SK-N-MC (cell line): Measurements from ENCODE around the gene SEC24D.

Source experiments
- DNase-seq: peaks from one replicate; pipeline ENCODE4 v3.0.0-alpha.2; 2011; ENCODE audit warnings: low read depth, low spot score
- H3K27ac ChIP-seq: fragments of 200-600 bp; sonication (generic); 2 replicates; pipeline ENCODE4 v1.5.1; 2016; ENCODE audit warnings: mixed run types
- H3K36me3 ChIP-seq: fragments of 200-600 bp; sonication (generic); 2 replicates; pipeline ENCODE4 v1.6.1; 2017; ENCODE audit warnings: antibody characterized with exemption, low read length, mixed read lengths; ENCODE audit not compliant: insufficient read depth
- H3K4me3 ChIP-seq: fragments of 200-600 bp; sonication (generic); 2 replicates; pipeline ENCODE4 v1.5.1; 2016
- H3K9ac ChIP-seq: fragments of 200-600 bp; sonication (generic); 2 replicates; pipeline ENCODE4 v1.8.0; 2017; ENCODE audit warnings: mixed run types, mixed read lengths; ENCODE audit not compliant: insufficient read length
- H3K9me3 ChIP-seq: fragments of 200-600 bp; sonication (generic); 2 replicates; pipeline ENCODE4 v1.6.1; 2017; ENCODE audit warnings: low read depth, mild to moderate bottlenecking, antibody characterized with exemption, low read length, moderate library complexity, mixed read lengths
- EZH2 ChIP-seq: fragments of 200-600 bp; sonication (generic); IDR thresholded peaks from one replicate; pipeline ENCODE4 v1.6.1; 2017; ENCODE audit warnings: antibody characterized with exemption
- FOXP2 ChIP-seq: optimal IDR thresholded peaks from 2 replicates; pipeline ENCODE3; 2011; ENCODE audit warnings: mild to moderate bottlenecking, moderate library complexity; ENCODE audit not compliant: insufficient read depth; ENCODE audit errors: extremely low read length, control extremely low read depth
- POLR2AphosphoS5 ChIP-seq: IDR thresholded peaks from 2 replicates; pipeline ENCODE4 v1.6.1; 2012; ENCODE audit warnings: mild to moderate bottlenecking, low read depth, low read length, borderline replicate concordance

SEC24D gene

DNA sequence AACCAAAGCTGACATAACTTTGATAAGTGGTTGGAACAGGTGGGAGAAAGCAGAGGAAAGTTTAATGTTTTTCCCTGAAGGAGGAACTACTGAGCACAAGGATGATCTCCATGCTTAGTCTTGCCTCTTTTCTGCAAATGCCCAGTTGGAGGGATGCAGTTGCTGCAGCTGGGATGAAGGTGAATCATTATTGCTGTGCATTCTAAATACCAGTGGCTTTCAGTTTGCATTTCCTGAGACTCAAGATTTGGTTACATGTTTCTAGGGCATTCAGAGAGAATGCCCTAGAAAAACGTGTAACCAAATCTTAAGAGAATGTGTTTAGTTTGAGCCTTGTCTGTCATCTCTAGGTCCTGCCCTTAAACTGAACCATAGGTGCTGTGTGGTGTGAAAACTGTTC lies 108.6 kb downstream of the SEC24D start:
- DNase-seq: no peak
- Histone ChIP-seq H3K27ac (no peak overlapping the region), H3K36me3 (peaks cover 55% of the 10 kb centered on the region), H3K9me3 (no peaks in the 10 kb centered on the region), H3K9ac (no peak overlapping the region), H3K4me3 (no peak overlapping the region)
- no peak for TF ChIP-seq EZH2
- no peak for TF ChIP-seq FOXP2
- TF ChIP-seq POLR2AphosphoS5: no peak

DNA sequence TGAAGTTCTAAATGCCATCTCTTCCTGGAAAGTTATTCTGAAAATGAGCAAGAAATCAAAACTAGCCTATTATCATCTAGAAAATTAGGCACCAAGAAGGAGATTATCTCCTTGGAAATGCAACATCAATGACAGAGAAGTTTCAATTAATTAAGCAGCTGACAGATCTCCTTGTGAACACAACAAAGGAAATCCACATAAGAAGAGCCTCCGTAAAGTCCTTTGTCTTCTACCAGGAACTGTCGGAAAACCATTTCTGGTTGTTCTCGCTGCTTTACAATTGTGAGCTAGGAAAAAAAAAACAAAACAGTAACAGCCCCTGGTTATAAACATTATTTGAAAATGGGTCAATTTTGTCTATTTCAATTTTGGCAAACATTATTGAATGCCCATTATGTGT lies 112.6 kb downstream of the SEC24D start:
- no peaks in the 10 kb centered on the region for H3K9me3 ChIP-seq
- TF ChIP-seq POLR2AphosphoS5 (no peak), EZH2 (no peak), FOXP2 (no peak)
- peaks cover 40% of the 10 kb centered on the region for H3K36me3 ChIP-seq
- H3K27ac ChIP-seq: no peak overlapping the region
- DNase-seq: no peak
- H3K9ac ChIP-seq: no peak overlapping the region
- no peak overlapping the region for H3K4me3 ChIP-seq

DNA sequence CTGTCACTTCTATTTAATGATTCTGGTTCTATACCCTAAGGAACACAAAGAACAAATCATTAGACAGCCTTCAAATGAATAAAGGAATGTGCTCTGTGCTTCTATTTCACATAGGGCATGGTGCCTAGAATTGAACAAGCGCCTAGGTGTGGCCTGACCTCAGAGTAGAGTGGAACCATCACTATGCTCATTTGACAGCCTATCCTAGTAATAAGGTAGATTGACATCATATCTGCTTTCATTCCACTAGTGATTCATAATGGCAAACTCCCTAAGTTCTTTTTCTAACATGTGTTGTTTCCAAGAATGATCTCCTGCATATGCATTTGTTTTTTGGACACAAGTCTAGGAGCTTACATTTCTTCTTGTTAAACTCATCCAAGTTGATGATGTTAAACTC lies 114.2 kb downstream of the SEC24D start:
- H3K9me3 ChIP-seq: no peaks in the 10 kb centered on the region
- no peak overlapping the region for H3K9ac ChIP-seq
- H3K36me3 ChIP-seq: peaks cover 27% of the 10 kb centered on the region
- TF ChIP-seq POLR2AphosphoS5 (no peak), FOXP2 (no peak), EZH2 (no peak)
- no peak for DNase-seq
- no peak overlapping the region for H3K27ac ChIP-seq
- no peak overlapping the region for H3K4me3 ChIP-seq

DNA sequence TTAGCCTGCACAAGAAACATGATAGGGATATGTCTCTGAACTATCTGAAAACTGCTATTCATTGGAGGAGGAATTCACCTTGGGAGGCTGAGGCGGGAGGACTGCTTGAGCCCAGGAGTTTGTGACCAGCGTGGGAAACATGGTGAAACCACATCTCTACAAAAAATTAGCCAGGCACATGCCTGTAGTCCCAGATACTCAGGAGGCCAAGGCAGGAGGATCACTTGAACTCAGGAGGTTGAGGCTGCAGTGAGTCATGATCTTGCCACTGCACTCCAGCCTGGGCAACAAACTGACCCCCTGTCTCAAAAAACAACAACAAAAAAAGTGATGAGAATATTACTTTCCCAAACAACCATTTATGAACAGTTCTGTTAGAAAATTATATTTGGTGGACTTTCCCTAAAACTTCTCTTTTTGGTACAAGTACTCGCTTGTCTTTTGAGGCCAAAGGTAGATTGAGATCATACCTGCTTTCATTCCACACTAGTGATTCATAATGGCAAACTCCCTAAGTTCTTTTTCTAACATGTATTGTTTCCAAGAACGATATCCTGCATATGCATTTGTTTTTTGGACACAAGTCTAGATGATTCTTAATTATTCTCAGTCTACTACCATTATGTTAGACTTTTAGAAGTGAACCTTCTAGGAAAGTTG lies 117.3 kb downstream of the SEC24D start:
- H3K27ac ChIP-seq: no peak overlapping the region
- H3K9me3 ChIP-seq: no peaks in the 10 kb centered on the region
- TF ChIP-seq FOXP2 (no peak), EZH2 (no peak), POLR2AphosphoS5 (no peak)
- H3K9ac ChIP-seq: no peak overlapping the region
- H3K4me3 ChIP-seq: no peak overlapping the region
- no peak for DNase-seq
- peaks cover 9% of the 10 kb centered on the region; the same call in 1 of the 2 replicates for H3K36me3 ChIP-seq

DNA sequence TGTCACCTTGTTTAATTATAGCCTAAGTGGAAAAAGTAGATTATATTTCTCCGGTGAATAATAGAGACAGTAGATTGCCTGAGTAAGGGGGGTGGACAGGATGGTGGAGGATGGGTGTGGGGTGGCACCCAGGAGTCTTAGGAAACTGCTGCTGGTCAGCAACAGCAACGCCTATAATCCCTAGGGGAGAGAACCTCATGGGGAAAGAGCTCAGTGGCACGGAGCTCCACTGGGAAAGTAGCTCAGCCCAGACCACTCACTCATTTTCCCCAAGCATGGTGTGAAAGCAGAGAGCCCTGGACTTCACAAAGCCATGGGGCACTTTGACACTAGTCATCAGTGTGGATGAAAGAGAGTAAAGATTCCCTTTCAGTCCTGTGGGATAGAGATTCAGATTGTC lies 119.6 kb downstream of the SEC24D start:
- H3K27ac ChIP-seq: no peak overlapping the region
- H3K36me3 ChIP-seq: peaks cover 5% of the 10 kb centered on the region
- H3K4me3 ChIP-seq: no peak overlapping the region
- TF ChIP-seq EZH2 (no peak), POLR2AphosphoS5 (no peak), FOXP2 (no peak)
- H3K9ac ChIP-seq: no peak overlapping the region
- DNase-seq: no peak
- no peaks in the 10 kb centered on the region for H3K9me3 ChIP-seq

DNA sequence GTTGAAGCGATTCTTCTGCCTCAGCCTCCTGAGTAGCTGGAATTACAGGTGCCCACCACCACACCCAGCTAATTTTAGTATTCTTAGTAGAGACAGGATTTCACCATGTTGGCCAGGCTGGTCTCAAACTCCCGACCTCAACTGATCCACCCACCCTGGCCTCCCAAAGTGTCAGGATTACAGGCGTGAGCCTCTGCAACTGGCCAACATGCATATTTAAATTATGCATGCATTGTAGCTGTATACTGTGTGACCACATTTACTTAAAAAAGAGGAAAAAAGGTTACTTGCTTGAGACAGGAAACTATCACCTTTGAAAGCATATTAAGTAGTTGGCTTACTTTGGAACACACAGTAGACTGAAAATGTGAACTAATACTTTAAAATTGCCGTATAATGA lies 121.2 kb downstream of the SEC24D start:
- H3K27ac ChIP-seq: no peak overlapping the region
- H3K4me3 ChIP-seq: no peak overlapping the region
- H3K9ac ChIP-seq: no peak overlapping the region
- H3K9me3 ChIP-seq: no peaks in the 10 kb centered on the region
- peaks cover 21% of the 10 kb centered on the region for H3K36me3 ChIP-seq
- DNase-seq: no peak
- TF ChIP-seq FOXP2 (no peak), EZH2 (no peak), POLR2AphosphoS5 (no peak)

DNA sequence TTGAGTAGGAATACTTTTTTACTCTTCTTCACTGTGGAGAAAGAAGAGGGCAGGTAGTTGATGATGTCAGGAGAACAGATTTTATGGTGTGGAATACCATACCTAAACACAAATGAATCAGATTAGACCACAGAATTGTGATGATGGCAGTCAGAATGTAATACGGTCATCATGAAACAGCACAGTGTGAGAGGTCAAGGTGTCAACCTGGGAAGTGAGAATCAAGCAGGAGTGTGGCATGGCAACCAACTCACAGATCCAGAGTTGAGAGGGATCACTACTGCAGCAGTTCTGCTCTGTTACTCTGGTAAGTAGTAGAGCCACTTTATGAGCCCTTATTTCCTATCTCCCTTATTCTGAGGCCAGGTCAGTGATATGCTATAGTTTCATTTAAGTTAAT lies 123.1 kb downstream of the SEC24D start:
- Histone ChIP-seq H3K27ac (no peak overlapping the region), H3K36me3 (peaks cover 31% of the 10 kb centered on the region), H3K9ac (no peak overlapping the region), H3K4me3 (no peak overlapping the region), H3K9me3 (no peaks in the 10 kb centered on the region)
- TF ChIP-seq POLR2AphosphoS5 (no peak), FOXP2 (no peak), EZH2 (no peak)
- no peak for DNase-seq

DNA sequence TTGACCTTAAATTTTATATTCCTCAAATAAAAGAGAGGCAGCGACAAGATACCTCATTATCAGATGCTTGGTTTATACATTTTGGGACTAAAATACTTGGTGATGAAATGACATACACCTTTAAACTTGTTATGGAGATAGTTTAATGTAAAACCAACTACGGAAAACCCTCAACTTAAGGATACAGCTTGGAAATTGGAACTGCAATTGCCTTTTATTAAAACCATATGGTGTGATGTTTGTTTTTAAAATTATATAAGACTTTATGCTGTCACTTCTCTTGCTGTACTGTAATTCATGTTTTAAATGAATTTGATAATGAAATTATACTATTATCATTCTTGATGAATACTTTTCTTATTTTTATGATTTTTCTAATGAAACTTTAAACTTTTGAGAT lies 124.9 kb downstream of the SEC24D start:
- TF ChIP-seq FOXP2 (no peak), EZH2 (no peak), POLR2AphosphoS5 (no peak)
- Histone ChIP-seq H3K4me3 (no peak overlapping the region), H3K27ac (no peak overlapping the region), H3K9ac (no peak overlapping the region), H3K9me3 (no peaks in the 10 kb centered on the region), H3K36me3 (peaks cover 43% of the 10 kb centered on the region)
- DNase-seq: no peak

DNA sequence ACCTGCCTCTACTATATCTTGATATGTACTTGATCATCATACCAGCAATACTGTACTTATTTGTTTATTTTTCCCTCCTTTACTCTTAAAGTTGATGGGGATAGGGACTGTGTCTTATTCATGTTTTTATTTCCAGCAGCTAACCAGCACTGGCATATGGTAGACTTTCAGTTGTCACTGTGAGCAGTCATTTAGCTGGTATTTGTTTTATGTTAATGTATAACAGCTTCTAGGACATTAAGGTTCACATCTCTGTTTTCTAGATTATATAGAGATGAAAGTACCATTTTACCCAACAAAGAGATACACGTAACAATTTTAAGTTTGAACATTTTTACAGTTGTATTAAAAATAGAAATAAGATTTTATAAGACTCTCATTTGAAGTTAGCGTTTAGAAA lies 132.8 kb downstream of the SEC24D start:
- no peak overlapping the region for H3K4me3 ChIP-seq
- DNase-seq: no peak
- TF ChIP-seq FOXP2: no peak
- no peak for TF ChIP-seq EZH2
- TF ChIP-seq POLR2AphosphoS5: no peak
- H3K27ac ChIP-seq: no peak overlapping the region
- no peak overlapping the region for H3K9ac ChIP-seq
- peaks cover 72% of the 10 kb centered on the region for H3K36me3 ChIP-seq
- H3K9me3 ChIP-seq: no peaks in the 10 kb centered on the region
